ENCODE data around the gene DISC1.
"Not testable (repeated sequence)": the region's sequence is repeated elsewhere in the genome, so short reads cannot be mapped to it uniquely, and the experiment has no call there.

Gene DISC1

GRCh38 chr1:231776010-231776756, 149.6 kb downstream of the DISC1 start:
- H3K4me3 ChIP-seq (ENCODE audit: low read depth, low read length): no peak overlapping the region
- no peak for TF ChIP-seq CTCF (IDR thresholded peaks at IDR 0.05; ENCODE audit: control insufficient read depth, extremely low read depth, insufficient read depth)
- DNase-seq (ENCODE audit: low read depth): no peak

- TF ChIP-seq CTCF (IDR thresholded peaks at IDR 0.05; ENCODE audit: control insufficient read depth, extremely low read depth, insufficient read depth): no peak
- no peak overlapping the region for H3K4me3 ChIP-seq (ENCODE audit: low read depth, low read length)
- DNase-seq (ENCODE audit: low read depth): no peak
Measured at GRCh38 chr1:231776757-231777062, 150.1 kb downstream of the DISC1 start.

- DNase-seq (ENCODE audit: low read depth): peak; percentile 65
- no peak overlapping the region for H3K4me3 ChIP-seq (ENCODE audit: low read depth, low read length)
- no peak for TF ChIP-seq CTCF (IDR thresholded peaks at IDR 0.05; ENCODE audit: control insufficient read depth, extremely low read depth, insufficient read depth)
Measured at GRCh38 chr1:231778009-231778719, 151.6 kb downstream of the DISC1 start.

- H3K4me3 ChIP-seq (ENCODE audit: low read depth, low read length): no peak overlapping the region
- no peak for TF ChIP-seq CTCF (IDR thresholded peaks at IDR 0.05; ENCODE audit: control insufficient read depth, extremely low read depth, insufficient read depth)
- no peak for DNase-seq (ENCODE audit: low read depth)
Measured at GRCh38 chr1:231779081-231779480, 152.5 kb downstream of the DISC1 start.

GRCh38 chr1:231781892-231782291, 155.3 kb downstream of the DISC1 start:
- no peak for TF ChIP-seq CTCF (IDR thresholded peaks at IDR 0.05; ENCODE audit: control insufficient read depth, extremely low read depth, insufficient read depth)
- peak; percentile 21 for DNase-seq (ENCODE audit: low read depth)
- no peak overlapping the region for H3K4me3 ChIP-seq (ENCODE audit: low read depth, low read length)

- H3K4me3 ChIP-seq (ENCODE audit: low read depth, low read length); DNase-seq (ENCODE audit: low read depth): not testable (repeated sequence)
Measured at GRCh38 chr1:231785073-231785472, 158.5 kb downstream of the DISC1 start.

- H3K4me3 ChIP-seq (ENCODE audit: low read depth, low read length): no peak overlapping the region
- no peak for TF ChIP-seq CTCF (IDR thresholded peaks at IDR 0.05; ENCODE audit: control insufficient read depth, extremely low read depth, insufficient read depth)
- DNase-seq (ENCODE audit: low read depth): no peak
Measured at GRCh38 chr1:231786126-231786525, 159.5 kb downstream of the DISC1 start.
